ENCODE data around the gene TMC1. TPM values are rescaled to one million over a fixed set of nuclear protein-coding genes. Genes with fewer than 3 reads are reported as not detected.

Gene TMC1
- total and polyA plus RNA-seq, 2 of the 13 experiments (the other 11 are each of a cell fraction or from before 2014, with no cell fraction given) = 0.02 to 0.03 TPM

DNA sequence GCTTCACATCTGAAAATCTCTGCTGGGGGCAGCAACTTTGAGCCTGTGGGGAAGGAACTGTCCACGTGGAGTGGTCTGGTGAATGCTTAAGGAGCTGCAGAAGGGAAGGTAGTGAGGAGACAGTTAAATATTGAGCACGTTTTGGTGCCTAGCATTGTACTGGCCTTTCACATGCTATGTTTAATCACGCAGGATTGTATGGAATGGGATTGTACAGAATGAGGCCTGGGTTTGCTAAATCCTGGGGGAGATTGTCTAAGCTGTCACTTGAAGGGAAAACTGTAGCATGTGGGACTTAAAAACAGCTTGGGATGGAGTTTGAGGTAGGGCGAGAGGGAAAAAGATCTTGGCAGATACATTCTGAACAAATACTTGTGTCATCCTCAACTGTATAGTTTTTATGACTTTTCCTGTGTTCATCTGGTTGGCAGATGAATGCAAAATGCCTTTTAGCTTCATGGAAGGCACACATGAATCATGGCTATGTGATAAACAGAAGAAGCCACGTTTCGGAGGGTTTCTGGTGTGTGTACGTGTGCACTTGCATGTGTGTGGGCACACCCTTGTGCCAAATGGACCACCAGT lies 106.6 kb downstream of the TMC1 start:
- CTCF ChIA-PET (ENCODE audit: low intra/inter-chr PET ratio, low total read pairs) = no interaction called here
- Histone ChIP-seq H3K4me3 (replicated peaks in 1 of 3; ENCODE audit: insufficient read depth in 1 of 3, low read depth in 2 of 3, low read length in 3 of 3) (no peak overlapping the region), H3K27ac (ENCODE audit: extremely low read length, insufficient read depth, low read length) (no peak overlapping the region), H3K27me3 (ENCODE audit: control insufficient read depth in 1 of 2, insufficient read depth in 2 of 2, low read length in 2 of 2) (no peaks in the 10 kb centered on the region), H4K20me1 (ENCODE audit: insufficient read depth, low read length) (no peaks in the 10 kb centered on the region), H2AFZ (ENCODE audit: low read length) (no peak overlapping the region), H3K9me3 (ENCODE audit: low read length) (no peaks in the 10 kb centered on the region), H3K4me1 (ENCODE audit: insufficient read depth, low read length) (no peaks in the 10 kb centered on the region), H3K4me2 (ENCODE audit: low read depth, low read length) (no peak overlapping the region), H3K9ac (ENCODE audit: insufficient read depth, low read depth, low read length) (no peak overlapping the region), H3K36me3 (replicated peaks in 1 of 2; ENCODE audit: control insufficient read depth in 1 of 2, insufficient read depth in 2 of 2, low read length in 2 of 2) (no peaks in the 10 kb centered on the region), H3K79me2 (ENCODE audit: insufficient read depth, low read length) (no peaks in the 10 kb centered on the region)
- BruUV-seq (replicated peaks) = no TSS peak
- FAIRE-seq = no peak
- intact Hi-C loops (cut with micrococcal nuclease; ENCODE audit: unreplicated experiment) (no loop called here), in situ Hi-C loops (cut with HindIII; ENCODE audit: extremely low pct_ligation_motif_present, low pct_unique_long_range_greater_than_20kb) (no loop called here)
- WGBS (ENCODE audit: low lambda C conversion rate) = 7% methylated on average over 7 of the region's 7 CpGs
- TF ChIP-seq MAFG (CRISPR knock-in tag; IDR thresholded peaks at IDR 0.05) (no peak), HES4 (CRISPR knock-in tag; IDR thresholded peaks at IDR 0.05; ENCODE audit: borderline replicate concordance) (no peak), HNF1A (IDR thresholded peaks at IDR 0.05; ENCODE audit: low read depth) (no peak), HNF1A (CRISPR knock-in tag; IDR thresholded peaks at IDR 0.05; ENCODE audit: borderline replicate concordance) (no peak), ZNF230 (CRISPR knock-in tag; IDR thresholded peaks at IDR 0.05) (no peak), MBNL3 (CRISPR knock-in tag; conservative IDR thresholded peaks at IDR 0.05) (no peak), ZNF563 (CRISPR knock-in tag; IDR thresholded peaks at IDR 0.05) (no peak), TSC22D2 (CRISPR knock-in tag; IDR thresholded peaks at IDR 0.05; ENCODE audit: borderline replicate concordance) (no peak), ZNF17 (CRISPR knock-in tag; IDR thresholded peaks at IDR 0.05) (no peak), MAZ (IDR thresholded peaks at IDR 0.05; ENCODE audit: borderline replicate concordance, low read depth, low read length) (no peak), MAZ (CRISPR knock-in tag; IDR thresholded peaks at IDR 0.05; ENCODE audit: low read depth) (no peak), ZNF569 (CRISPR knock-in tag; IDR thresholded peaks at IDR 0.05; ENCODE audit: borderline replicate concordance) (no peak)
- TF ChIP-seq, protein P1, sequence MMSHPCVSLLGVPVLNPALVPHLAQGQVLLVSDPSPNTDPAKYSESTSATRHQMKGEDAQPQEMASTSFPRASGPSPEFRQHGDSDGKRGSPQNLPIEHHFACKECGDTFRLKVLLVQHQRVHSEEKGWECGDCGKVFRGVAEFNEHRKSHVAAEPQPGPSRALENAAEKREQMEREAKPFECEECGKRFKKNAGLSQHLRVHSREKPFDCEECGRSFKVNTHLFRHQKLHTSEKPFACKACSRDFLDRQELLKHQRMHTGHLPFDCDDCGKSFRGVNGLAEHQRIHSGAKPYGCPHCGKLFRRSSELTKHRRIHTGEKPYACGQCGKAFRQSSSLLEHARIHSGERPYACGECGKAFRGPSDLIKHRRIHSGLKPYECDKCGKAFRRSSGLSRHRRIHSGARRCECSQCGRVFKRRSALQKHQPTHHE (CRISPR knock-in tag; IDR thresholded peaks at IDR 0.05; ENCODE audit: borderline replicate concordance) = no peak
- POLR2A ChIA-PET = no interaction called here
- no peak for ATAC-seq
- DNase-seq (ENCODE audit: low spot score) = no peak

Data from HepG2 (cell line).